ENCODE results near the gene CACNA1B. TPM values are rescaled to one million over a fixed set of nuclear protein-coding genes. Genes with fewer than 3 reads are reported as not detected.

Gene CACNA1B
- polyA plus RNA-seq, 4 donors, result under 0.01 to 0.91 (median 0.18) TPM; not detected in 1

GRCh38 chr9:138098116-138098907 is 220.7 kb downstream of the CACNA1B start:
- no peaks in the 10 kb centered on the region for H3K36me3 ChIP-seq (ENCODE audit: control insufficient read depth in 3 of 3, insufficient read depth in 2 of 3, low read depth in 1 of 3, low read length in 3 of 3)
- FAIRE-seq, result no peak
- no peak overlapping the region for H3K27ac ChIP-seq (ENCODE audit: low read depth in 1 of 3, low read length in 2 of 3)
- DNase-seq, result no peak
- WGBS, 3 donors, result 62 to 72% (median 65%) methylated on average over 18 of the region's 18 CpGs
- H3K9me3 ChIP-seq (ENCODE audit: control insufficient read depth in 2 of 2, insufficient read depth in 1 of 2, low read depth in 1 of 2, low read length in 1 of 2), result no peaks in the 10 kb centered on the region
- H3K4me3 ChIP-seq (ENCODE audit: low read depth in 1 of 3, low read length in 3 of 3), result no peak overlapping the region
- no peaks in the 10 kb centered on the region for H3K27me3 ChIP-seq (ENCODE audit: control insufficient read depth in 3 of 3, insufficient read depth in 3 of 3, low read length in 3 of 3)
- H3K4me1 ChIP-seq (ENCODE audit: control insufficient read depth in 3 of 3, insufficient read depth in 2 of 3, low read depth in 1 of 3, low read length in 2 of 3), result no peaks in the 10 kb centered on the region

GRCh38 chr9:138098908-138099791 is 221.6 kb downstream of the CACNA1B start:
- no peaks in the 10 kb centered on the region for H3K27me3 ChIP-seq (ENCODE audit: control insufficient read depth in 3 of 3, insufficient read depth in 3 of 3, low read length in 3 of 3)
- H3K36me3 ChIP-seq (ENCODE audit: control insufficient read depth in 3 of 3, insufficient read depth in 2 of 3, low read depth in 1 of 3, low read length in 3 of 3), result no peaks in the 10 kb centered on the region
- no peaks in the 10 kb centered on the region for H3K9me3 ChIP-seq (ENCODE audit: control insufficient read depth in 2 of 2, insufficient read depth in 1 of 2, low read depth in 1 of 2, low read length in 1 of 2)
- H3K4me3 ChIP-seq (ENCODE audit: low read depth in 1 of 3, low read length in 3 of 3), result no peak overlapping the region
- DNase-seq, result no peak
- 89 to 91% (median 91%) methylated on average over 22 of the region's 22 CpGs for WGBS, 3 donors
- FAIRE-seq, result no peak
- H3K4me1 ChIP-seq (ENCODE audit: control insufficient read depth in 3 of 3, insufficient read depth in 2 of 3, low read depth in 1 of 3, low read length in 2 of 3), result no peaks in the 10 kb centered on the region
- H3K27ac ChIP-seq (ENCODE audit: low read depth in 1 of 3, low read length in 2 of 3), result no peak overlapping the region

GRCh38 chr9:138099803-138100598 is 222.4 kb downstream of the CACNA1B start:
- no peaks in the 10 kb centered on the region for H3K4me1 ChIP-seq (ENCODE audit: control insufficient read depth in 3 of 3, insufficient read depth in 2 of 3, low read depth in 1 of 3, low read length in 2 of 3)
- DNase-seq (no peak), FAIRE-seq (no peak)
- no peak overlapping the region for H3K27ac ChIP-seq (ENCODE audit: low read depth in 1 of 3, low read length in 2 of 3)
- no peaks in the 10 kb centered on the region for H3K9me3 ChIP-seq (ENCODE audit: control insufficient read depth in 2 of 2, insufficient read depth in 1 of 2, low read depth in 1 of 2, low read length in 1 of 2)
- no peak overlapping the region for H3K4me3 ChIP-seq (ENCODE audit: low read depth in 1 of 3, low read length in 3 of 3)
- 50 to 63% (median 59%) methylated on average over 8 of the region's 8 CpGs for WGBS, 3 donors
- no peaks in the 10 kb centered on the region for H3K36me3 ChIP-seq (ENCODE audit: control insufficient read depth in 3 of 3, insufficient read depth in 2 of 3, low read depth in 1 of 3, low read length in 3 of 3)
- no peaks in the 10 kb centered on the region for H3K27me3 ChIP-seq (ENCODE audit: control insufficient read depth in 3 of 3, insufficient read depth in 3 of 3, low read length in 3 of 3)

- H3K27ac ChIP-seq (ENCODE audit: low read depth in 1 of 3, low read length in 2 of 3), result no peak overlapping the region
- no peaks in the 10 kb centered on the region for H3K36me3 ChIP-seq (ENCODE audit: control insufficient read depth in 3 of 3, insufficient read depth in 2 of 3, low read depth in 1 of 3, low read length in 3 of 3)
- FAIRE-seq, result no peak
- H3K9me3 ChIP-seq (ENCODE audit: control insufficient read depth in 2 of 2, insufficient read depth in 1 of 2, low read depth in 1 of 2, low read length in 1 of 2), result no peaks in the 10 kb centered on the region
- WGBS, 3 donors, result 80 to 87% (median 83%) methylated on average over 28 to 30 of the region's 30 CpGs
- no peak for DNase-seq
- no peaks in the 10 kb centered on the region for H3K27me3 ChIP-seq (ENCODE audit: control insufficient read depth in 3 of 3, insufficient read depth in 3 of 3, low read length in 3 of 3)
- no peaks in the 10 kb centered on the region for H3K4me1 ChIP-seq (ENCODE audit: control insufficient read depth in 3 of 3, insufficient read depth in 2 of 3, low read depth in 1 of 3, low read length in 2 of 3)
- H3K4me3 ChIP-seq (ENCODE audit: low read depth in 1 of 3, low read length in 3 of 3), result no peak overlapping the region
These were observed 223.2 kb downstream of the CACNA1B start for GRCh38 chr9:138100711-138101350.

GRCh38 chr9:138101444-138102234 is 224.1 kb downstream of the CACNA1B start:
- WGBS, 3 donors, result 82 to 87% (median 86%) methylated on average over 13 to 16 of the region's 16 CpGs
- DNase-seq, result no peak

GRCh38 chr9:138102246-138103051 is 224.9 kb downstream of the CACNA1B start:
- FAIRE-seq, result no peak
- Histone ChIP-seq H3K4me1 (ENCODE audit: control insufficient read depth in 3 of 3, insufficient read depth in 2 of 3, low read depth in 1 of 3, low read length in 2 of 3) (no peaks in the 10 kb centered on the region), H3K27ac (ENCODE audit: low read depth in 1 of 3, low read length in 2 of 3) (no peak overlapping the region), H3K36me3 (ENCODE audit: control insufficient read depth in 3 of 3, insufficient read depth in 2 of 3, low read depth in 1 of 3, low read length in 3 of 3) (no peaks in the 10 kb centered on the region), H3K9me3 (ENCODE audit: control insufficient read depth in 2 of 2, insufficient read depth in 1 of 2, low read depth in 1 of 2, low read length in 1 of 2) (no peaks in the 10 kb centered on the region), H3K27me3 (ENCODE audit: control insufficient read depth in 3 of 3, insufficient read depth in 3 of 3, low read length in 3 of 3) (no peaks in the 10 kb centered on the region), H3K4me3 (ENCODE audit: low read depth in 1 of 3, low read length in 3 of 3) (no peak overlapping the region)
- no peak for DNase-seq
- 66 to 71% (median 70%) methylated on average over 23 of the region's 23 CpGs for WGBS, 3 donors

More at GRCh38 chr9:138101444-138102234, 224.1 kb downstream of the CACNA1B start:
- Histone ChIP-seq H3K4me3 (ENCODE audit: low read depth in 1 of 3, low read length in 3 of 3) (no peak overlapping the region), H3K4me1 (ENCODE audit: control insufficient read depth in 3 of 3, insufficient read depth in 2 of 3, low read depth in 1 of 3, low read length in 2 of 3) (no peaks in the 10 kb centered on the region), H3K36me3 (ENCODE audit: control insufficient read depth in 3 of 3, insufficient read depth in 2 of 3, low read depth in 1 of 3, low read length in 3 of 3) (no peaks in the 10 kb centered on the region), H3K9me3 (ENCODE audit: control insufficient read depth in 2 of 2, insufficient read depth in 1 of 2, low read depth in 1 of 2, low read length in 1 of 2) (no peaks in the 10 kb centered on the region), H3K27ac (ENCODE audit: low read depth in 1 of 3, low read length in 2 of 3) (no peak overlapping the region), H3K27me3 (ENCODE audit: control insufficient read depth in 3 of 3, insufficient read depth in 3 of 3, low read length in 3 of 3) (no peaks in the 10 kb centered on the region)
- FAIRE-seq, result no peak
